ENCODE measurements around the gene PCBP3. TPM values are rescaled to one million over a fixed set of nuclear protein-coding genes. Genes with fewer than 3 reads are reported as not detected.

The PCBP3 gene
- total and polyA plus RNA-seq, 8 donors, result 0.83 to 4.3 (median 1.7) TPM

DNA sequence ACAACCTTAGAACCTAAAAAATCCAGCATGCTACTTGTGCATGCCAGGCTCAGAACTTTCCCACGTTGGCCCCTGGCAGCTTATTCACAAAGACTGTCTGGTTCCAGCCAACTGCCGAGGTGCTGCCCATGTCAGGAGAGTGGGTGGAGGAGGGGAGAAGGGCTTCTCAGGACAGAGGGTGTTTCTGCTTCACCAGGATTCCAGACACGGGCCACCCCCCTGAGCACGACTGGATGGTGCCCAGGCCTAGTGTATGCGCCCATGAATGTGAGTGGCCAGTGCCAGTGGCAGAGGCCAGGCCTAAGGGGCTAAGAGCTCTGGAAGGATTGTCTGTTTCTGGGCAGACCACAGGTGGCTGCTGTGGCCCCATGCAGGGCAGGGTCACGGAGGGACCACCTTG, 189.9 kb downstream of the PCBP3 start:
- ATAC-seq, result no peak
- no peaks in the 10 kb centered on the region for H3K9me3 ChIP-seq
- no peak for TF ChIP-seq CTCF (IDR thresholded peaks at IDR 0.05)
- FAIRE-seq, result no peak
- no peak overlapping the region for H3K4me3 ChIP-seq
- intact Hi-C loops (cut with DNase I), result no loop called here
- no peaks in the 10 kb centered on the region for H3K27me3 ChIP-seq
- DNase-seq, result no peak
- WGBS, 2 donors, result 51 to 62% methylated on average over 6 of the region's 6 CpGs
- no peaks in the 10 kb centered on the region for H3K36me3 ChIP-seq
- no peaks in the 10 kb centered on the region for H3K4me1 ChIP-seq
- no peak overlapping the region for H3K27ac ChIP-seq

DNA sequence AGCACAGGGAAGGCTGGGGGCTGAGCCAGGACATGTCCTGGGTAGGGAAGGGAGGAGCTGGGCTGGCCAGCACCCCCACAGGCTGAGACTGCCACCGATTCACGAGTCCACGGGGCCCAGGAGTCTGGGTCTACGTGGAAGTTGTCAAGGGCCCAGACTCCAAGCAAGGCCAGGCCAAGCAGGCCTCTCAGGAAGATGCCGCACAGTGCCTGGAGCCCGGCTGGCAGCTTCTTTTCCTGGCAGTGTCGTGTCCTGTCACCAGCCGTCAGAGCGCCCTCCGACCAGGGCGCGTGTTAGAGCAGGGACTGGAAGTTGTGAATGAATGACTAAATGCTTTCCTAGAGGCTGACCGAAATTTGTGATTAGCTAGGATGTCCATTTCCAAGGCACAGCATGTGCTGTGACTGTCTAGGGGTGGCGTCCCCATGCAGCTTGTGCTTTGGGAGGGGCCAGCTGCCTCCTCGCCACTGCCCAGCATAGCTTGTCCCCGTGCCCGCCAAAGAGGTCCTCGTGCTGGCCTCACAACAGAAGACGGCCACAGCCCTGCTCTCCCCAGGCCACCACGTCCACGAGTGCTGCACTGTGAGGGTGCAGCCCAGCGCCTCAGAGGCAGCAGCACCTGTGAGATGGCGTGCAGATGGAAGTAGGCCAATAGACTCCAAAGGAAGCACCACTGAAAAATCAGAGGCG, 190.6 kb downstream of the PCBP3 start:
- Histone ChIP-seq H3K27me3 (no peaks in the 10 kb centered on the region), H3K36me3 (no peaks in the 10 kb centered on the region), H3K27ac (no peak overlapping the region), H3K4me1 (no peaks in the 10 kb centered on the region), H3K4me3 (no peak overlapping the region), H3K9me3 (no peaks in the 10 kb centered on the region)
- TF ChIP-seq CTCF (IDR thresholded peaks at IDR 0.05), result no peak
- FAIRE-seq, result no peak
- no peak for DNase-seq
- intact Hi-C loops (cut with DNase I), result no loop called here
- ATAC-seq, result no peak
- WGBS, 2 donors, result 76 to 91% methylated on average over 24 of the region's 24 CpGs

- Histone ChIP-seq H3K27ac (no peak overlapping the region), H3K4me1 (no peaks in the 10 kb centered on the region), H3K9me3 (no peaks in the 10 kb centered on the region), H3K36me3 (no peaks in the 10 kb centered on the region), H3K4me3 (no peak overlapping the region), H3K27me3 (no peaks in the 10 kb centered on the region)
- WGBS, 2 donors, result 79 to 88% methylated on average over 21 to 24 of the region's 24 CpGs
- intact Hi-C loops (cut with DNase I), result no loop called here
- TF ChIP-seq CTCF (IDR thresholded peaks at IDR 0.05), result no peak
- FAIRE-seq (no peak), DNase-seq (no peak), ATAC-seq (no peak)
These were observed 191.3 kb downstream of the PCBP3 start for GRCh38 chr21:45834821-45835293.

GRCh38 chr21:45835301-45836267, 192.1 kb downstream of the PCBP3 start:
- DNase-seq (no peak), ATAC-seq (no peak), FAIRE-seq (no peak)
- TF ChIP-seq CTCF (IDR thresholded peaks at IDR 0.05), result no peak
- H3K9me3 ChIP-seq, result no peaks in the 10 kb centered on the region
- H3K4me3 ChIP-seq, result no peak overlapping the region
- WGBS, 2 donors, result 80 to 93% methylated on average over 21 of the region's 21 CpGs
- no peaks in the 10 kb centered on the region for H3K27me3 ChIP-seq
- H3K36me3 ChIP-seq, result no peaks in the 10 kb centered on the region
- H3K4me1 ChIP-seq, result no peaks in the 10 kb centered on the region
- intact Hi-C loops (cut with DNase I), result no loop called here
- H3K27ac ChIP-seq, result no peak overlapping the region

All from pancreas (tissue), 10 donors.